GM12878 (cell line): Measurements from ENCODE around the gene MRGPRF. TPM values are rescaled to one million over a fixed set of nuclear protein-coding genes. Genes with fewer than 3 reads are reported as not detected.

Experiments
- BHLHE40 ChIP-seq, 2 experiments: fragments of 450-650 bp in 1 of 2; IDR thresholded peaks; 2 replicates each; pipeline ENCODE4 v1.6.1; 2011 to 2017; ENCODE audit warnings: low read depth in 2 of 2, borderline replicate concordance in 1 of 2, improper control_type of control experiment in 1 of 2, low read length in 1 of 2, mild to moderate bottlenecking in 1 of 2
- HDGF ChIP-seq: fragments of 450-650 bp; IDR thresholded peaks from 2 replicates; pipeline ENCODE4 v1.6.1; 2016; ENCODE audit warnings: antibody characterized with exemption
- KDM1A ChIP-seq: fragments of 200-600 bp; sonication (generic); IDR thresholded peaks from 2 replicates; pipeline ENCODE4 v1.6.1; 2016; ENCODE audit warnings: borderline replicate concordance
- RFX5 ChIP-seq: IDR thresholded peaks from 2 replicates; pipeline ENCODE4 v1.6.1; 2011; ENCODE audit warnings: low read depth, low read length, improper control_type of control experiment
- SRF ChIP-seq, 2 experiments: IDR thresholded peaks; 2 replicates each; pipeline ENCODE4 v1.6.1; 2011; ENCODE audit warnings: low read depth in 2 of 2, low read length in 2 of 2, mild to moderate bottlenecking in 1 of 2, moderate library complexity in 1 of 2
- polyA plus RNA-seq, 11 experiments: library from polyadenylated mRNA; depleted of rRNA in 4 of 11; unstranded in 6 of 11; stranded (reverse) in 5 of 11; fragments of >200 nt; fragmentation: Nextera tagmentation in 4 of 11; fragmentation: Illumina TruSeq in 1 of 11; extraction: Ambion mirVana in 4 of 11; extraction: Trizol in 1 of 11; gene quantifications; 1 replicate in 1 of 11; 2 replicates in 10 of 11; pipeline versions ENCODE4 v1.2.1 to v1.2.3, GENCODE V29; 2011 to 2016; ENCODE audit warnings: inconsistent platforms in 2 of 11, missing spikeins in 2 of 11, low read depth in 1 of 11
- total RNA-seq, 4 experiments: library from RNA; depleted of rRNA in 3 of 4; stranded (reverse); fragments of >200 nt in 3 of 4; fragmentation: Illumina TruSeq in 1 of 4; extraction: Trizol in 1 of 4; gene quantifications; 2 replicates each; pipeline versions ENCODE4 v1.2.1 to v1.2.3, GENCODE V29; 2013 to 2021
- TF ChIP-seq, protein P1 (sequence below): IDR thresholded peaks from 2 replicates; pipeline ENCODE4 v1.6.1; 2011; ENCODE audit warnings: borderline replicate concordance, low read depth, mild to moderate bottlenecking, moderate library complexity, low read length; ENCODE audit not compliant: insufficient read depth, poor library complexity, severe bottlenecking
- TF ChIP-seq, protein P2 (sequence below): fragments of 450-650 bp; IDR thresholded peaks from 2 replicates; pipeline ENCODE4 v1.6.1; 2016; ENCODE audit warnings: mild to moderate bottlenecking, moderate library complexity, borderline replicate concordance
- TF ChIP-seq, protein P3 (sequence below): fragments of 450-650 bp; IDR thresholded peaks from 2 replicates; pipeline ENCODE4 v1.6.1; 2018; ENCODE audit warnings: mild to moderate bottlenecking, low read depth, moderate library complexity; ENCODE audit not compliant: partially characterized antibody

Gene MRGPRF
- total and polyA plus RNA-seq, 10 of the 15 experiments (the other 5 are each of a cell fraction or from before 2014, with no cell fraction given), result not detected

DNA sequence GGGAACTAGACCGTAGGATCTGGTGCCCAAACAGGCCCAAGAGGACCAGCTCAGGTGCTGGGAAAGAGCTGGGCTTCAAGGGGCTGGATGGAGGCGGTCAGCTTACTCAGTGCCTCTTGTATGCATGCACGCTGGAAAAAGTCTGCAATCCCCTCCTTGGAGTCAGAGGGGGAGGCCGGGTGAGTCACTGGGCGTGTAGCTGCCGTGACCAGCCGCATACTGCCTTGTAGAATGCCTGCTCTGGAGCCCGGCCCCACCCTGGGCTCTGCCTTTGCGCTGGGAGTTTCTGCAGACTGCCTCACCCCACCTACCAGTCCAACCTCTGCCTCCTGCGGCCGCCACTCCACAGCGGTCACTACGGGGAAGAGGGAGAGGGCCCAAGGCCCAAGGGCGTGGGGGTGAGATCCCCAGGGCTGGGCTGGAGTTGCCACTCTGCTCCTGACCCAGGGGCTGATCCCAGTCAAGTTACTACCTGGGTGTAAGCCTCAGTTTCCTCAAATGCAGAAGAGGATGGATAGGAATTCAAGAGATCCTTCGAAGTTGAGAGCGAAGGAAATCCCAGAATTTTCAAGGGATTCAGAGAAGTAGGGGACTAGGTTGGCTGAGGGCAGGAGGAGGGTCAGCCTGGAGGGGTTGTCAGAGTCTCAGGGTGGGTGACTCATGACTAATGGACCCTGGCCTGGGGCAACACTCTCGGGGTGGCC lies 4.2 kb downstream of the MRGPRF start (continued):
- TF ChIP-seq, protein P1, sequence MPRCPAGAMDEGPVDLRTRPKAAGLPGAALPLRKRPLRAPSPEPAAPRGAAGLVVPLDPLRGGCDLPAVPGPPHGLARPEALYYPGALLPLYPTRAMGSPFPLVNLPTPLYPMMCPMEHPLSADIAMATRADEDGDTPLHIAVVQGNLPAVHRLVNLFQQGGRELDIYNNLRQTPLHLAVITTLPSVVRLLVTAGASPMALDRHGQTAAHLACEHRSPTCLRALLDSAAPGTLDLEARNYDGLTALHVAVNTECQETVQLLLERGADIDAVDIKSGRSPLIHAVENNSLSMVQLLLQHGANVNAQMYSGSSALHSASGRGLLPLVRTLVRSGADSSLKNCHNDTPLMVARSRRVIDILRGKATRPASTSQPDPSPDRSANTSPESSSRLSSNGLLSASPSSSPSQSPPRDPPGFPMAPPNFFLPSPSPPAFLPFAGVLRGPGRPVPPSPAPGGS, result no peak
- TF ChIP-seq KDM1A (no peak), BHLHE40 (IDR thresholded peaks at IDR 0.05; ENCODE audit: borderline replicate concordance in 1 of 2, low read depth in 2 of 2, low read length in 1 of 2) (no peak), SRF (IDR thresholded peaks at IDR 0.05; ENCODE audit: low read depth in 2 of 2, low read length in 2 of 2) (no peak), HDGF (no peak), RFX5 (no peak)
- TF ChIP-seq, protein P2, sequence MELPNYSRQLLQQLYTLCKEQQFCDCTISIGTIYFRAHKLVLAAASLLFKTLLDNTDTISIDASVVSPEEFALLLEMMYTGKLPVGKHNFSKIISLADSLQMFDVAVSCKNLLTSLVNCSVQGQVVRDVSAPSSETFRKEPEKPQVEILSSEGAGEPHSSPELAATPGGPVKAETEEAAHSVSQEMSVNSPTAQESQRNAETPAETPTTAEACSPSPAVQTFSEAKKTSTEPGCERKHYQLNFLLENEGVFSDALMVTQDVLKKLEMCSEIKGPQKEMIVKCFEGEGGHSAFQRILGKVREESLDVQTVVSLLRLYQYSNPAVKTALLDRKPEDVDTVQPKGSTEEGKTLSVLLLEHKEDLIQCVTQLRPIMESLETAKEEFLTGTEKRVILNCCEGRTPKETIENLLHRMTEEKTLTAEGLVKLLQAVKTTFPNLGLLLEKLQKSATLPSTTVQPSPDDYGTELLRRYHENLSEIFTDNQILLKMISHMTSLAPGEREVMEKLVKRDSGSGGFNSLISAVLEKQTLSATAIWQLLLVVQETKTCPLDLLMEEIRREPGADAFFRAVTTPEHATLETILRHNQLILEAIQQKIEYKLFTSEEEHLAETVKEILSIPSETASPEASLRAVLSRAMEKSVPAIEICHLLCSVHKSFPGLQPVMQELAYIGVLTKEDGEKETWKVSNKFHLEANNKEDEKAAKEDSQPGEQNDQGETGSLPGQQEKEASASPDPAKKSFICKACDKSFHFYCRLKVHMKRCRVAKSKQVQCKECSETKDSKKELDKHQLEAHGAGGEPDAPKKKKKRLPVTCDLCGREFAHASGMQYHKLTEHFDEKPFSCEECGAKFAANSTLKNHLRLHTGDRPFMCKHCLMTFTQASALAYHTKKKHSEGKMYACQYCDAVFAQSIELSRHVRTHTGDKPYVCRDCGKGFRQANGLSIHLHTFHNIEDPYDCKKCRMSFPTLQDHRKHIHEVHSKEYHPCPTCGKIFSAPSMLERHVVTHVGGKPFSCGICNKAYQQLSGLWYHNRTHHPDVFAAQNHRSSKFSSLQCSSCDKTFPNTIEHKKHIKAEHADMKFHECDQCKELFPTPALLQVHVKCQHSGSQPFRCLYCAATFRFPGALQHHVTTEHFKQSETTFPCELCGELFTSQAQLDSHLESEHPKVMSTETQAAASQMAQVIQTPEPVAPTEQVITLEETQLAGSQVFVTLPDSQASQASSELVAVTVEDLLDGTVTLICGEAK, result no peak
- TF ChIP-seq, protein P3, sequence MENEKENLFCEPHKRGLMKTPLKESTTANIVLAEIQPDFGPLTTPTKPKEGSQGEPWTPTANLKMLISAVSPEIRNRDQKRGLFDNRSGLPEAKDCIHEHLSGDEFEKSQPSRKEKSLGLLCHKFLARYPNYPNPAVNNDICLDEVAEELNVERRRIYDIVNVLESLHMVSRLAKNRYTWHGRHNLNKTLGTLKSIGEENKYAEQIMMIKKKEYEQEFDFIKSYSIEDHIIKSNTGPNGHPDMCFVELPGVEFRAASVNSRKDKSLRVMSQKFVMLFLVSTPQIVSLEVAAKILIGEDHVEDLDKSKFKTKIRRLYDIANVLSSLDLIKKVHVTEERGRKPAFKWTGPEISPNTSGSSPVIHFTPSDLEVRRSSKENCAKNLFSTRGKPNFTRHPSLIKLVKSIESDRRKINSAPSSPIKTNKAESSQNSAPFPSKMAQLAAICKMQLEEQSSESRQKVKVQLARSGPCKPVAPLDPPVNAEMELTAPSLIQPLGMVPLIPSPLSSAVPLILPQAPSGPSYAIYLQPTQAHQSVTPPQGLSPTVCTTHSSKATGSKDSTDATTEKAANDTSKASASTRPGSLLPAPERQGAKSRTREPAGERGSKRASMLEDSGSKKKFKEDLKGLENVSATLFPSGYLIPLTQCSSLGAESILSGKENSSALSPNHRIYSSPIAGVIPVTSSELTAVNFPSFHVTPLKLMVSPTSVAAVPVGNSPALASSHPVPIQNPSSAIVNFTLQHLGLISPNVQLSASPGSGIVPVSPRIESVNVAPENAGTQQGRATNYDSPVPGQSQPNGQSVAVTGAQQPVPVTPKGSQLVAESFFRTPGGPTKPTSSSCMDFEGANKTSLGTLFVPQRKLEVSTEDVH, result no peak
